NK-92 (cell line): ENCODE data around the gene SNX4.
"Not testable (repeated sequence)": the region's sequence is repeated elsewhere in the genome, so short reads cannot be mapped to it uniquely, and the experiment has no call there.

ENCODE experiments used
- DNase-seq: peaks from one replicate; lab custom pipeline; 2025; ENCODE audit not compliant: unreplicated experiment; lab: John Stamatoyannopoulos, UW

SNX4 gene

GRCh38 chr3:125405515-125405914, 114.5 kb downstream of the SNX4 start:
- DNase-seq: not testable (repeated sequence)

GRCh38 chr3:125403789-125404188, 116.2 kb downstream of the SNX4 start:
- no peak for DNase-seq

GRCh38 chr3:125402639-125403038, 117.4 kb downstream of the SNX4 start:
- DNase-seq: no peak

GRCh38 chr3:125401402-125401801, 118.6 kb downstream of the SNX4 start:
- DNase-seq: no peak

- no peak for DNase-seq
These were observed 121.0 kb downstream of the SNX4 start for GRCh38 chr3:125398952-125399351.
